GM12873 (cell line): Measurements from ENCODE around the gene TTC28.

ENCODE experiments used
- CTCF ChIP-seq: IDR thresholded peaks from 2 replicates; pipeline ENCODE4 v1.5.1; 2012; ENCODE audit warnings: low read depth, mild to moderate bottlenecking, moderate library complexity, low read length, control low read depth; ENCODE audit not compliant: insufficient read depth; ENCODE audit errors: missing control alignments

The TTC28 gene

GRCh38 chr22:28112190-28112544 lies 567.5 kb downstream of the TTC28 start:
- no peak for TF ChIP-seq CTCF

GRCh38 chr22:28111501-28112189 lies 568.0 kb downstream of the TTC28 start:
- TF ChIP-seq CTCF: no peak

- TF ChIP-seq CTCF: no peak
Observed at GRCh38 chr22:28108851-28109250, 570.8 kb downstream of the TTC28 start.

- no peak for TF ChIP-seq CTCF
Observed at GRCh38 chr22:28106617-28107016, 573.0 kb downstream of the TTC28 start.

- no peak for TF ChIP-seq CTCF
Observed at GRCh38 chr22:28105988-28106387, 573.7 kb downstream of the TTC28 start.

GRCh38 chr22:28105413-28105812 lies 574.2 kb downstream of the TTC28 start:
- no peak for TF ChIP-seq CTCF

GRCh38 chr22:28103596-28103995 lies 576.0 kb downstream of the TTC28 start:
- TF ChIP-seq CTCF: no peak
